Thyroid gland (tissue), 4 donors: ENCODE measurements around the gene LRRC56. TPM values are rescaled to one million over a fixed set of nuclear protein-coding genes. Genes with fewer than 3 reads are reported as not detected.

Experiments used
- microRNA counts, 2 donors: library from miRNA; unstranded; fragments of <30 nt; microRNA quantifications; one replicate each; lab custom pipeline; 2016 to 2017
- microRNA-seq: library from miRNA; unstranded; fragments of <30 nt; microRNA quantifications from one replicate; pipeline ENCODE4, GENCODE V29; 2016
- small RNA-seq: library from RNA; depleted of rRNA; stranded (forward); fragments of <200 nt; gene quantifications from one replicate; pipeline ENCODE3, GENCODE V24; 2016
- total RNA-seq, 4 donors: library from RNA; depleted of rRNA; stranded (reverse); fragments of >200 nt; gene quantifications; one replicate each; pipeline ENCODE4 v1.2.3, GENCODE V29; 2016

Gene LRRC56
- total RNA-seq, 4 donors from 2014 or later: 1.7 to 2.6 (median 2.3) TPM

MicroRNA genes within 50 kb of the gene (microRNA counts, 767-probe panel; counts per million panel counts)
- microRNA hsa-miR-210 (lab: Ali Mortazavi, UCI): 0 counts per million in 2 donors

Small RNA genes within 50 kb of the gene (microRNA-seq; reads per million reads assigned to microRNA genes)
- 26.3 reads per million, percentile 41 among the genes with 10 or more reads in this experiment for gene MIR210

Small RNA genes within 50 kb of the gene (small RNA-seq; reads per million reads assigned to genes)
- gene MIR210: 0.56 reads per million

Other genes with a start within 250 kb of the LRRC56 start
- gene PGGHG, start 248.4 kb upstream of the LRRC56 start, total RNA-seq: 10 to 100 TPM; 21.8 to 43.3 (median 32.7) TPM
- gene IFITM5, start 238.0 kb upstream of the LRRC56 start, total RNA-seq: not detected
- 100 to 1,000 TPM in 1 of 4 donors, 10 to 100 TPM in 3; 83.2 to 318 (median 92.9) TPM for gene IFITM2, start 229.7 kb upstream of the LRRC56 start, total RNA-seq
- gene IFITM1, start 223.5 kb upstream of the LRRC56 start, total RNA-seq: 100 to 1,000 TPM in 3 of 4 donors, 10 to 100 TPM in 1; 94.3 to 163 (median 103) TPM
- 100 to 1,000 TPM; 140 to 300 (median 178) TPM for gene IFITM3, start 216.7 kb upstream of the LRRC56 start, total RNA-seq
- 1 to 10 TPM in 1 of 4 donors, under 1 TPM in 1, not detected in 2; 0.98 to 1.2 TPM for gene B4GALNT4, start 168.0 kb upstream of the LRRC56 start, total RNA-seq
- gene PKP3, start 143.3 kb upstream of the LRRC56 start, total RNA-seq: 10 to 100 TPM; 30.4 to 58.4 (median 46.9) TPM
- gene SIGIRR, start 122.5 kb upstream of the LRRC56 start, total RNA-seq: 10 to 100 TPM; 46.0 to 69.6 (median 47.8) TPM
- 1 to 10 TPM; 3.7 to 6.4 (median 4.7) TPM for gene ANO9, start 95.5 kb upstream of the LRRC56 start, total RNA-seq
- gene PTDSS2, start 87.2 kb upstream of the LRRC56 start, total RNA-seq: 10 to 100 TPM; 40.8 to 69.9 (median 41.7) TPM
- 100 to 1,000 TPM; 191 to 259 (median 231) TPM for gene RNH1, start 30.3 kb upstream of the LRRC56 start, total RNA-seq
- gene HRAS, start 2.0 kb upstream of the LRRC56 start, total RNA-seq: 10 to 100 TPM; 16.9 to 41.3 (median 29.9) TPM
- gene LMNTD2, start 23.2 kb downstream of the LRRC56 start, total RNA-seq: 1 to 10 TPM; 4.2 to 8.8 (median 6.6) TPM
- gene RASSF7, start 23.4 kb downstream of the LRRC56 start, total RNA-seq: 10 to 100 TPM; 18.6 to 60.0 (median 24.8) TPM
- 10 to 100 TPM; 18.3 to 31.0 (median 19.3) TPM for gene PHRF1, start 38.9 kb downstream of the LRRC56 start, total RNA-seq
- gene IRF7, start 78.4 kb downstream of the LRRC56 start, total RNA-seq: 10 to 100 TPM; 15.4 to 42.4 (median 29.1) TPM
- gene CDHR5, start 87.4 kb downstream of the LRRC56 start, total RNA-seq: not detected
- gene SCT, start 89.7 kb downstream of the LRRC56 start, total RNA-seq: not detected
- gene DRD4, start 99.7 kb downstream of the LRRC56 start, total RNA-seq: under 1 TPM in 2 of 4 donors, not detected in 2; 0.88 to 0.89 TPM
- 100 to 1,000 TPM in 1 of 4 donors, 10 to 100 TPM in 3; 61.8 to 103 (median 87.6) TPM for gene DEAF1, start 157.7 kb downstream of the LRRC56 start, total RNA-seq
- gene TMEM80, start 158.3 kb downstream of the LRRC56 start, total RNA-seq: 100 to 1,000 TPM in 1 of 4 donors, 10 to 100 TPM in 3; 57.3 to 103 (median 67.7) TPM
- gene EPS8L2, start 168.7 kb downstream of the LRRC56 start, total RNA-seq: 100 to 1,000 TPM; 185 to 259 (median 195) TPM
- gene TALDO1, start 209.9 kb downstream of the LRRC56 start, total RNA-seq: 100 to 1,000 TPM; 300 to 965 (median 558) TPM
- gene GATD1, start 240.0 kb downstream of the LRRC56 start, total RNA-seq: 10 to 100 TPM; 27.4 to 47.6 (median 35.5) TPM